Transverse colon (tissue), 4 donors: ENCODE results near the gene LCORL. TPM values are rescaled to one million over a fixed set of nuclear protein-coding genes. Genes with fewer than 3 reads are reported as not detected.
"Not testable (repeated sequence)": the region's sequence is repeated elsewhere in the genome, so short reads cannot be mapped to it uniquely, and the experiment has no call there.

Experiments used
- DNase-seq: peaks from one replicate; pipeline ENCODE4 v3.0.0-alpha.2; 2019
- H3K27ac ChIP-seq, 4 donors: fragments of 200-600 bp; sonication (generic); 2 replicates each; pipeline ENCODE4 v1.5.1; 2016 to 2018; ENCODE audit warnings: inconsistent platforms in 4 of 4
- H3K27me3 ChIP-seq: fragments of 200-600 bp; sonication (generic); 2 replicates; pipeline ENCODE4 v1.5.1; 2017; ENCODE audit warnings: inconsistent platforms
- H3K36me3 ChIP-seq, 4 donors: fragments of 200-600 bp; sonication (generic); 2 replicates each; pipeline ENCODE4 v1.5.1; 2017 to 2019; ENCODE audit warnings: inconsistent platforms in 4 of 4
- H3K4me1 ChIP-seq, 4 donors: fragments of 200-600 bp; sonication (generic); 2 replicates each; pipeline ENCODE4 v1.5.1; 2017 to 2020; ENCODE audit warnings: inconsistent platforms in 4 of 4
- H3K4me3 ChIP-seq, 4 donors: fragments of 200-600 bp; sonication (generic); 1 replicate in 1 of 4; 2 replicates in 3 of 4; pipeline versions ENCODE4 v1.5.1 to v1.6.1; 2017 to 2019; ENCODE audit warnings: inconsistent platforms in 4 of 4
- H3K9me3 ChIP-seq, 2 donors: fragments of 200-600 bp; sonication (generic); 2 replicates each; pipeline ENCODE4 v1.5.1; 2017 to 2019; ENCODE audit warnings: inconsistent platforms in 2 of 2
- CTCF ChIP-seq, 5 experiments: fragments of 200-600 bp in 3 of 5; fragments of 450-650 bp in 2 of 5; sonication (generic) in 3 of 5; IDR thresholded peaks; 1 replicate in 2 of 5; 2 replicates in 3 of 5; pipeline ENCODE4 v1.5.1; 2016 to 2017; ENCODE audit warnings: antibody characterized with exemption in 5 of 5, inconsistent platforms in 3 of 5, mild to moderate bottlenecking in 2 of 5, moderate library complexity in 1 of 5
- EP300 ChIP-seq: sonication (generic); formaldehyde crosslinking; IDR thresholded peaks from one replicate; pipeline ENCODE4 v1.6.1; 2017; ENCODE audit warnings: antibody characterized with exemption, low read depth
- POLR2A ChIP-seq: fragments of 450-650 bp; IDR thresholded peaks from one replicate; pipeline ENCODE4 v1.6.1; 2016; ENCODE audit warnings: antibody characterized with exemption, mild to moderate bottlenecking, moderate library complexity
- POLR2AphosphoS5 ChIP-seq, 3 donors: sonication (generic); formaldehyde crosslinking; IDR thresholded peaks; one replicate each; pipeline ENCODE4 v1.6.1; 2016; ENCODE audit warnings: antibody characterized with exemption in 3 of 3
- WGBS, 2 donors: methylation state at CpG; one replicate each; pipeline ENCODE4 v1.1.5; 2018; ENCODE audit warnings: low coverage in 1 of 2; 5-methylcytosine and 5-hydroxymethylcytosine counted together
- in situ Hi-C, 4 donors: fragments of 200-750 bp; cut with MboI; loops; one replicate each; pipeline versions ENCODE4 v1.15.0 to v1.15.1; 2017; ENCODE audit warnings: low sequenced_read_pairs in 3 of 4, low pct_ligation_motif_present in 1 of 4, low pct_unique_long_range_greater_than_20kb in 1 of 4
- intact Hi-C: fragments of 100-400 bp; cut with DNase I; formaldehyde crosslinking; loops from one replicate; pipeline ENCODE4 v1.15.1; 2023; ENCODE audit warnings: low total_unique reads
- total RNA-seq, 4 donors: library from RNA; depleted of rRNA; stranded (reverse); fragments of >200 nt; gene quantifications; one replicate each; pipeline ENCODE4 v1.1.0, GENCODE V29; 2016

Gene LCORL
- total RNA-seq, 4 donors from 2014 or later: 14.7 to 162 (median 28.5) TPM

- no peak overlapping the region for H3K4me3 ChIP-seq
- no peaks in the 10 kb centered on the region for H3K36me3 ChIP-seq
- H3K4me1 ChIP-seq: no peaks in the 10 kb centered on the region
- H3K27ac ChIP-seq: no peak overlapping the region
- no peaks in the 10 kb centered on the region for H3K9me3 ChIP-seq
- in situ Hi-C loops: no loop called here
- DNase-seq: no peak
- TF ChIP-seq EP300: no peak
- TF ChIP-seq POLR2A: no peak
- TF ChIP-seq CTCF (IDR thresholded peaks at IDR 0.05): no peak
- no peak for TF ChIP-seq POLR2AphosphoS5 (IDR thresholded peaks at IDR 0.05)
- WGBS, 2 donors: 77 to 81% methylated on average over 1 to 3 of the region's 3 CpGs
- no peaks in the 10 kb centered on the region for H3K27me3 ChIP-seq
- intact Hi-C loops: no loop called here
These were observed 167.5 kb downstream of the LCORL start for GRCh38 chr4:17854036-17854435.

- Histone ChIP-seq H3K27me3 (no peaks in the 10 kb centered on the region), H3K9me3 (no peaks in the 10 kb centered on the region), H3K4me1 (no peaks in the 10 kb centered on the region), H3K4me3 (no peak overlapping the region), H3K36me3 (no peaks in the 10 kb centered on the region), H3K27ac (no peak overlapping the region)
- in situ Hi-C loops: no loop called here
- intact Hi-C loops: no loop called here
- TF ChIP-seq POLR2A (no peak), CTCF (IDR thresholded peaks at IDR 0.05) (no peak), EP300 (no peak), POLR2AphosphoS5 (IDR thresholded peaks at IDR 0.05) (no peak)
- no peak for DNase-seq
These were observed 169.6 kb downstream of the LCORL start for GRCh38 chr4:17851959-17852358.

- H3K4me3 ChIP-seq, intact Hi-C loops, H3K4me1 ChIP-seq, H3K9me3 ChIP-seq, in situ Hi-C loops, H3K27me3 ChIP-seq, H3K36me3 ChIP-seq, DNase-seq, H3K27ac ChIP-seq: not testable (repeated sequence)
- 95 to 100% methylated on average over 1 of the region's 1 CpG for WGBS, 2 donors
These were observed 171.3 kb downstream of the LCORL start for GRCh38 chr4:17850295-17850694.

GRCh38 chr4:17846266-17846665 is 175.3 kb downstream of the LCORL start:
- no peak for DNase-seq
- TF ChIP-seq EP300: no peak
- TF ChIP-seq POLR2A: no peak
- no peak for TF ChIP-seq POLR2AphosphoS5 (IDR thresholded peaks at IDR 0.05)
- no peak for TF ChIP-seq CTCF (IDR thresholded peaks at IDR 0.05)
- intact Hi-C loops (no loop called here), in situ Hi-C loops (loop anchor here in 2 of 4 donors (25.0 kb wide), 2 partner anchors 516 to 741 kb away; no protein-coding TSS in a partner anchor)
- no peak overlapping the region for H3K4me3 ChIP-seq
- H3K4me1 ChIP-seq: no peaks in the 10 kb centered on the region
- no peak overlapping the region for H3K27ac ChIP-seq
- no peaks in the 10 kb centered on the region for H3K36me3 ChIP-seq
- 94 to 100% methylated on average over 1 to 2 of the region's 2 CpGs for WGBS, 2 donors
- no peaks in the 10 kb centered on the region for H3K27me3 ChIP-seq
- no peaks in the 10 kb centered on the region for H3K9me3 ChIP-seq
